CD4-positive, CD25-positive, alpha-beta regulatory T cell (primary cell): ENCODE results near the gene LENG1. TPM values are rescaled to one million over a fixed set of nuclear protein-coding genes. Genes with fewer than 3 reads are reported as not detected.

Source experiments
- ATAC-seq, 2 donors: fragments of 150-1000 bp; cut with Tn5 transposase; one replicate each; pipeline ENCODE4 v1.10.0; 2021; ENCODE audit warnings: low read depth in 2 of 2, moderate number of reproducible peaks in 2 of 2, moderate library complexity in 1 of 2
- DNase-seq, 3 donors: peaks; one replicate each; pipeline versions ENCODE4 v3.0.0 to v3.0.0-alpha.2; 2012 to 2022; ENCODE audit warnings: mixed read lengths in 1 of 3
- H3K27ac ChIP-seq: one replicate; pipeline ENCODE4 v1.7.0; 2013; ENCODE audit warnings: mild to moderate bottlenecking, low read length; ENCODE audit not compliant: insufficient read depth, poor library complexity, severe bottlenecking
- H3K27me3 ChIP-seq: one replicate; pipeline ENCODE4 v1.7.0; 2013; ENCODE audit warnings: low read length; ENCODE audit not compliant: control insufficient read depth, insufficient read depth
- H3K36me3 ChIP-seq: one replicate; pipeline ENCODE4 v1.7.0; 2013; ENCODE audit warnings: mild to moderate bottlenecking, low read length, moderate library complexity; ENCODE audit not compliant: control insufficient read depth, insufficient read depth
- H3K4me1 ChIP-seq: 2 replicates; pipeline ENCODE4 v1.7.0; 2013; ENCODE audit warnings: mild to moderate bottlenecking, low read length; ENCODE audit not compliant: insufficient read depth, control insufficient read depth, poor library complexity, severe bottlenecking
- H3K4me3 ChIP-seq: one replicate; pipeline ENCODE4 v1.7.0; 2013; ENCODE audit warnings: low read depth, mild to moderate bottlenecking, low read length, moderate library complexity
- H3K9me3 ChIP-seq, 2 experiments: 1 replicate in 1 of 2; 2 replicates in 1 of 2; pipeline ENCODE4 v1.7.0; 2013; ENCODE audit warnings: low read length in 2 of 2, mild to moderate bottlenecking in 1 of 2, moderate library complexity in 1 of 2; ENCODE audit not compliant: control insufficient read depth in 2 of 2
- H3K27ac Mint-ChIP-seq, 3 donors: one replicate each; pipeline ENCODE4 v1.8.0; 2020 to 2022; ENCODE audit warnings: mild to moderate bottlenecking in 3 of 3, mixed read lengths in 3 of 3, moderate library complexity in 2 of 3
- H3K27me3 Mint-ChIP-seq: one replicate; pipeline ENCODE4 v1.8.0; 2022; ENCODE audit warnings: mild to moderate bottlenecking, mixed read lengths
- H3K36me3 Mint-ChIP-seq: one replicate; pipeline ENCODE4 v1.8.0; 2020; ENCODE audit warnings: mixed read lengths
- H3K4me1 Mint-ChIP-seq, 4 donors: one replicate each; pipeline ENCODE4 v1.8.0; 2020 to 2022; ENCODE audit warnings: mixed read lengths in 4 of 4, mild to moderate bottlenecking in 1 of 4
- H3K4me3 Mint-ChIP-seq, 4 donors: one replicate each; pipeline ENCODE4 v1.8.0; 2020 to 2022; ENCODE audit warnings: mild to moderate bottlenecking in 4 of 4, mixed read lengths in 4 of 4, moderate library complexity in 3 of 4
- H3K9me3 Mint-ChIP-seq, 7 donors: one replicate each; pipeline ENCODE4 v1.8.0; 2020 to 2022; ENCODE audit warnings: mixed read lengths in 7 of 7, mild to moderate bottlenecking in 3 of 7, moderate library complexity in 2 of 7
- polyA plus RNA-seq, 4 donors: library from polyadenylated mRNA; unstranded; fragments of 300-500 nt; fragmentation: Illumina TruSeq; gene quantifications; one replicate each; pipeline ENCODE4 v1.2.3, GENCODE V29; 2021
- total RNA-seq: library from RNA; stranded (reverse); gene quantifications from one replicate; pipeline ENCODE4 v1.2.3, GENCODE V29; 2022

The LENG1 gene
- total and polyA plus RNA-seq, 5 donors from 2014 or later: 9.3 to 17.5 (median 12.5) TPM

GRCh38 chr19:54152878-54153524 is 6.5 kb downstream of the LENG1 start:
- no peak overlapping the region for H3K4me3 Mint-ChIP-seq
- peaks cover 90% of the 10 kb centered on the region for H3K36me3 ChIP-seq

GRCh38 chr19:54152267-54152666 is 7.3 kb downstream of the LENG1 start:
- Histone ChIP-seq H3K9me3 (no peaks in the 10 kb centered on the region), H3K4me1 (peaks cover 19% of the 10 kb centered on the region), H3K27ac (no peak overlapping the region), H3K4me3 (no peak overlapping the region), H3K36me3 (peaks cover 89% of the 10 kb centered on the region), H3K27me3 (no peaks in the 10 kb centered on the region)
- peaks cover 0 to 2% (median 0%) of the 10 kb centered on the region in 7 donors for H3K9me3 Mint-ChIP-seq
- H3K4me1 Mint-ChIP-seq: peaks cover 0 to 39% (median 14%) of the 10 kb centered on the region in 4 donors
- H3K36me3 Mint-ChIP-seq: peaks cover 34% of the 10 kb centered on the region
- no peak overlapping the region for H3K27ac Mint-ChIP-seq
- no peaks in the 10 kb centered on the region for H3K27me3 Mint-ChIP-seq
- DNase-seq: no peak
- no peak overlapping the region for H3K4me3 Mint-ChIP-seq
- no peak for ATAC-seq

More at GRCh38 chr19:54152878-54153524, 6.5 kb downstream of the LENG1 start:
- H3K27ac Mint-ChIP-seq: no peak overlapping the region
- H3K27ac ChIP-seq: no peak overlapping the region
- DNase-seq (no peak), ATAC-seq (no peak)
- H3K9me3 Mint-ChIP-seq: peaks cover 0 to 2% (median 0%) of the 10 kb centered on the region in 7 donors
- H3K27me3 ChIP-seq: no peaks in the 10 kb centered on the region
- H3K9me3 ChIP-seq: no peaks in the 10 kb centered on the region
- H3K27me3 Mint-ChIP-seq: no peaks in the 10 kb centered on the region
- H3K4me3 ChIP-seq: no peak overlapping the region
- peaks cover 34% of the 10 kb centered on the region for H3K36me3 Mint-ChIP-seq
- H3K4me1 ChIP-seq: peaks cover 23% of the 10 kb centered on the region
- H3K4me1 Mint-ChIP-seq: peaks cover 0 to 39% (median 14%) of the 10 kb centered on the region in 4 donors

DNA sequence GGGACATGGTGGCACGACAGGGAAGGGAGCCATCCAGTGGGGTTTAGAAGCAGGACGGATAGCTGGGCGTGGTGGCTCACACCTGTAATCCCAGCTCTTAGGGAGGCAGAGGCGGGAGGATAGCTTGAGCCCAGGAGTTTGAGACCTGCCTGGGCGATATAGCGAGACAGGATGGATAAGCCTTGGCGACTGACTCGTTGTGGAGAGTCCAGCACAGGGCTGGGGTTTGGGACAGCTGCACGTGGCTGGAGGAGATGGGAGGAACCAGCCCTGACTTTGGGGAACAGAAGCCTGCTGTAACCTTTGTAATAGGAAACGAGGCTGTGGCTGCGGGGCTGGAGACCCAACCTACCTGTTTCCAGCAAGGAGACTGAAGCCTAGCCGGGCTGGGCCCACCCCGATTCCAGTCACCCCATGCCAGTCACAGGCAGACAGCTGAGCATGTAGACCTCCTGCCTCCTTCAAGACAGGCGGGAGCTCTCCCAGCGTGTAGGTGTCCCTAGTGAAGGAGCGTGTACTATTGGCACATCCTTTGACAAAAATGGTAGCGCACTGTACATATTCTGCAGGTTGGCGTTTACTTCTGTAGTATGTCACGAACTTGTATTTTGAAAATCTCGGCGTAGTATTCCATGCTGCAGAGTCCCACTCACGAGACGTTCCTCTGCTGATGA is 8.0 kb downstream of the LENG1 start:
- peaks cover 0 to 32% (median 12%) of the 10 kb centered on the region in 4 donors for H3K4me1 Mint-ChIP-seq
- no peaks in the 10 kb centered on the region for H3K27me3 Mint-ChIP-seq
- H3K36me3 ChIP-seq: peaks cover 89% of the 10 kb centered on the region
- H3K27ac ChIP-seq: no peak overlapping the region
- no peak for ATAC-seq
- H3K9me3 Mint-ChIP-seq: peaks cover 0 to 2% (median 0%) of the 10 kb centered on the region in 7 donors
- no peak for DNase-seq
- H3K4me3 Mint-ChIP-seq: peak overlapping the region in 1 of 4 donors; percentile 63
- H3K9me3 ChIP-seq: no peaks in the 10 kb centered on the region
- no peaks in the 10 kb centered on the region for H3K27me3 ChIP-seq
- no peak overlapping the region for H3K4me3 ChIP-seq
- H3K4me1 ChIP-seq: peaks cover 19% of the 10 kb centered on the region
- no peak overlapping the region for H3K27ac Mint-ChIP-seq
- H3K36me3 Mint-ChIP-seq: peaks cover 36% of the 10 kb centered on the region

GRCh38 chr19:54149021-54149812 is 10.3 kb downstream of the LENG1 start:
- Histone ChIP-seq H3K9me3 (no peaks in the 10 kb centered on the region), H3K27ac (no peak overlapping the region), H3K4me1 (peaks cover 4% of the 10 kb centered on the region), H3K27me3 (no peaks in the 10 kb centered on the region), H3K4me3 (no peak overlapping the region), H3K36me3 (peaks cover 91% of the 10 kb centered on the region)
- ATAC-seq (no peak), DNase-seq (no peak)
- Mint-ChIP-seq H3K36me3 (peaks cover 35% of the 10 kb centered on the region), H3K4me3 (no peak overlapping the region), H3K4me1 (peaks cover 0 to 14% (median 7%) of the 10 kb centered on the region in 4 donors), H3K9me3 (peaks cover 0 to 2% (median 0%) of the 10 kb centered on the region in 7 donors), H3K27me3 (no peaks in the 10 kb centered on the region), H3K27ac (peak overlapping the region in 1 of 3 donors; percentile 31)

GRCh38 chr19:54148158-54148557 is 11.4 kb downstream of the LENG1 start:
- Histone ChIP-seq H3K36me3 (peaks cover 91% of the 10 kb centered on the region), H3K27me3 (no peaks in the 10 kb centered on the region), H3K4me3 (no peak overlapping the region), H3K9me3 (no peaks in the 10 kb centered on the region), H3K4me1 (no peaks in the 10 kb centered on the region), H3K27ac (no peak overlapping the region)
- Mint-ChIP-seq H3K9me3 (no peaks in the 10 kb centered on the region), H3K4me1 (peaks cover 0 to 8% (median 4%) of the 10 kb centered on the region in 4 donors), H3K4me3 (no peak overlapping the region), H3K36me3 (peaks cover 40% of the 10 kb centered on the region), H3K27ac (peak overlapping the region in 1 of 3 donors; percentile 82), H3K27me3 (no peaks in the 10 kb centered on the region)
- DNase-seq (no peak), ATAC-seq (no peak)

DNA sequence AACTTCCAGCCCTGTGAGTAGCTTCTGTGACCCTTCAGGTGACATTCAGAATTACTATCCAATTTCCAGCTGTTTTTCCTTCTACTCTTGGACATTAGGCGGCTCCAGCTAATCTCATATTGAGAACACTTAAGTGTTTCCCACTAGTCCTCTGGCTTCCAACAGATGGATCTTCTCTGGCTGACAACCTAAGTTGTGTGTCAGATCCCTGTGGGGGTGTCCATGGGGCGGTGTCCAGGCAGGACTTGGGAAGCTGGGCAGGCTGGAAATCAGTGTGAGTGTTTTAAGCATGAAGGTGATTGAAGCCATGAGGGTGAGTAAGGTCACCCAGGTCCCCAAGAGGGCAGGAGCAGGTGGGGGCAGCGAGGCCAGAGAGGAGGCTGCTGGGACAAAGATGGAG is 11.8 kb downstream of the LENG1 start:
- Mint-ChIP-seq H3K4me3 (no peak overlapping the region), H3K27me3 (no peaks in the 10 kb centered on the region), H3K36me3 (peaks cover 42% of the 10 kb centered on the region), H3K27ac (peak overlapping the region in 2 of 3 donors; percentile 15 to 82), H3K9me3 (no peaks in the 10 kb centered on the region), H3K4me1 (peaks cover 0 to 8% (median 4%) of the 10 kb centered on the region in 4 donors)
- H3K4me1 ChIP-seq: no peaks in the 10 kb centered on the region
- H3K36me3 ChIP-seq: peaks cover 90% of the 10 kb centered on the region
- no peak overlapping the region for H3K4me3 ChIP-seq
- DNase-seq (no peak), ATAC-seq (no peak)
- no peaks in the 10 kb centered on the region for H3K27me3 ChIP-seq
- no peak overlapping the region for H3K27ac ChIP-seq
- no peaks in the 10 kb centered on the region for H3K9me3 ChIP-seq

GRCh38 chr19:54145541-54146158 is 13.9 kb downstream of the LENG1 start:
- no peak overlapping the region for H3K4me3 Mint-ChIP-seq
- ATAC-seq (no peak), DNase-seq (no peak)
- Histone ChIP-seq H3K4me3 (no peak overlapping the region), H3K4me1 (peaks cover 7% of the 10 kb centered on the region), H3K27me3 (no peaks in the 10 kb centered on the region), H3K36me3 (peaks cover 89% of the 10 kb centered on the region), H3K27ac (no peak overlapping the region), H3K9me3 (no peaks in the 10 kb centered on the region)
- peaks cover 40% of the 10 kb centered on the region for H3K36me3 Mint-ChIP-seq
- no peaks in the 10 kb centered on the region for H3K27me3 Mint-ChIP-seq
- H3K27ac Mint-ChIP-seq: no peak overlapping the region
- peaks cover 0 to 19% (median 13%) of the 10 kb centered on the region in 4 donors for H3K4me1 Mint-ChIP-seq
- H3K9me3 Mint-ChIP-seq: no peaks in the 10 kb centered on the region
